DMS53 treated with DMSO at 0.1 percent for 48 hours (cell line): ENCODE data around the gene PRDM1.
"Not testable (repeated sequence)": the region's sequence is repeated elsewhere in the genome, so short reads cannot be mapped to it uniquely, and the experiment has no call there.

Experiments used
- DNase-seq: peaks from one replicate; lab custom pipeline; 2025; ENCODE audit not compliant: unreplicated experiment; lab: John Stamatoyannopoulos, UW

The PRDM1 gene

GRCh38 chr6:106135911-106136571, 49.9 kb downstream of the PRDM1 start:
- no peak for DNase-seq

GRCh38 chr6:106136845-106137244, 50.7 kb downstream of the PRDM1 start:
- DNase-seq, result no peak

- DNase-seq, result no peak
These were observed 52.0 kb downstream of the PRDM1 start for GRCh38 chr6:106138151-106138550.

GRCh38 chr6:106141441-106142237, 55.5 kb downstream of the PRDM1 start:
- DNase-seq, result no peak

GRCh38 chr6:106142876-106143431, 56.8 kb downstream of the PRDM1 start:
- no peak for DNase-seq

GRCh38 chr6:106143665-106144064, 57.5 kb downstream of the PRDM1 start:
- no peak for DNase-seq

- DNase-seq, result no peak
These were observed 59.0 kb downstream of the PRDM1 start for GRCh38 chr6:106145144-106145543.

GRCh38 chr6:106145741-106146227, 59.6 kb downstream of the PRDM1 start:
- no peak for DNase-seq

- no peak for DNase-seq
These were observed 60.8 kb downstream of the PRDM1 start for GRCh38 chr6:106146852-106147351.

- DNase-seq, result no peak
These were observed 61.3 kb downstream of the PRDM1 start for GRCh38 chr6:106147476-106147875.

- DNase-seq, result no peak
These were observed 63.4 kb downstream of the PRDM1 start for GRCh38 chr6:106149472-106150069.

- not testable (repeated sequence) for DNase-seq
These were observed 66.3 kb downstream of the PRDM1 start for GRCh38 chr6:106152476-106152875.

GRCh38 chr6:106152952-106153351, 66.8 kb downstream of the PRDM1 start:
- no peak for DNase-seq

- DNase-seq, result no peak
These were observed 68.2 kb downstream of the PRDM1 start for GRCh38 chr6:106154326-106154725.

GRCh38 chr6:106155219-106155830, 69.2 kb downstream of the PRDM1 start:
- no peak for DNase-seq

GRCh38 chr6:106156413-106156812, 70.3 kb downstream of the PRDM1 start:
- no peak for DNase-seq

GRCh38 chr6:106156863-106157262, 70.7 kb downstream of the PRDM1 start:
- no peak for DNase-seq

- no peak for DNase-seq
These were observed 72.7 kb downstream of the PRDM1 start for GRCh38 chr6:106158816-106159215.
